Tibial nerve (tissue), 3 donors: Measurements from ENCODE around the gene SLC12A7.

ENCODE experiments used
- CTCF ChIP-seq, 5 experiments: fragments of 200-600 bp in 3 of 5; fragments of 450-650 bp in 2 of 5; sonication (generic) in 3 of 5; IDR thresholded peaks; one replicate each; pipeline ENCODE4 v1.5.1; 2016 to 2019; ENCODE audit warnings: antibody characterized with exemption in 5 of 5, mild to moderate bottlenecking in 3 of 5, moderate library complexity in 2 of 5
- POLR2A ChIP-seq, 2 donors: fragments of 450-650 bp; IDR thresholded peaks; one replicate each; pipeline ENCODE4 v1.6.1; 2017; ENCODE audit warnings: antibody characterized with exemption in 2 of 2, mild to moderate bottlenecking in 2 of 2, moderate library complexity in 2 of 2

DNA sequence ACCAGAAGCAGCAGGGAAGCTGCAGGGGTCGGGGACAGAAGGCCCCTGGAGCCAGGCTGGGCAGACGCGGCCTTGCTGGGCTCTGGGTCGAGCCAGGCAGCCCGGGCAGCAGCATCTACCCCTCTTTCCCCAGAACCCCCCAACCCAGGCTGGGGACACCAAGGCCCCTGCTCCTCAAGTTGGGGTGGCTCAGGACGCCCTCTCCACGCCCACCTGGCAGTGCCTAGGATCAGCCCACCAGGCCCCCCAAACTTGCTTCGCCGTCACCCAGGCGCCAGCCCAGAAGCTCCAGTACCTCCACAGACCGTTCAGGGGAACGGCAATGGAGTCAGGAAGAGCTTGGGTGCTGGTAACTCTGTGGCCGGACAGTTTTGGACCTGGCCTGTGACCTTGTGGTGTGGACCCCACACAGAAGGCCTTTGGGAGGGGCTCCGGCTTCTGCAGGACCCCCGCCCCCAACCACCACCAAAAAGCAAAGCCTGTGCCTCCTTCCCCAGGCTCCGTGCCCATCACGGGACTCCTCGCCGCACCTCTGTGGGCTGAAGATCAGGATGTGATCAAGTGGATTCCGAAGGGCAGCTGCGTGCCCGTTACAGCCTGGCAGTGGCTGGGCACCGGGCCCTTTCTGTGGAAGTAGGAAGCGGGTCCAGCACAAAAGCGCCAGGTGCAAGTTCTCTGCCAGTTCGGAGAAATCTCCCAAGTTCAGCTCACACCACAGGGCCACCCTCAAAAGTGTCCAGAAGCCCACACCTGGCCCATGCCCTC is 2.1 kb downstream of the SLC12A7 start:
- TF ChIP-seq CTCF (IDR thresholded peaks at IDR 0.05), result no peak
- TF ChIP-seq POLR2A (IDR thresholded peaks at IDR 0.05), result no peak
